Keratinocyte (primary cell): Measurements from ENCODE around the gene DIO3. TPM values are rescaled to one million over a fixed set of nuclear protein-coding genes. Genes with fewer than 3 reads are reported as not detected.

ENCODE experiments used
- DNase-seq: peaks from one replicate; pipeline ENCODE4 v3.0.0-alpha.2; 2011; ENCODE audit warnings: low read depth, missing footprints, low spot score
- FAIRE-seq: peaks from 2 replicates; lab custom pipeline; 2011; peaks lifted over from hg19 to GRCh38; lab: Jason Lieb, UNC
- H2AFZ ChIP-seq: 2 replicates; pipeline ENCODE4 v1.6.0; 2012; ENCODE audit warnings: low read length, control low read depth, inconsistent platforms; ENCODE audit not compliant: control insufficient read depth
- H3K27ac ChIP-seq: 2 replicates; pipeline ENCODE4 v1.5.1; 2011; ENCODE audit warnings: low read length; ENCODE audit not compliant: control insufficient read depth, insufficient read depth
- H3K27me3 ChIP-seq: 3 replicates; pipeline ENCODE4 v1.6.0; 2011; ENCODE audit warnings: low read length; ENCODE audit not compliant: control insufficient read depth, insufficient read depth; ENCODE audit errors: extremely low read depth
- H3K36me3 ChIP-seq, 2 experiments: 2 replicates in 1 of 2; 3 replicates in 1 of 2; pipeline ENCODE4 v1.5.1; 2011; ENCODE audit warnings: low read length in 2 of 2, mild to moderate bottlenecking in 1 of 2; ENCODE audit not compliant: control insufficient read depth in 2 of 2, insufficient read depth in 2 of 2; ENCODE audit errors: extremely low read depth in 1 of 2
- H3K4me1 ChIP-seq: 3 replicates; pipeline ENCODE4 v1.5.1; 2011; ENCODE audit warnings: low read length; ENCODE audit not compliant: control insufficient read depth, insufficient read depth; ENCODE audit errors: extremely low read depth
- H3K4me2 ChIP-seq: 3 replicates; pipeline ENCODE4 v1.6.0; 2011; ENCODE audit warnings: low read depth, low read length; ENCODE audit not compliant: control insufficient read depth, insufficient read depth; ENCODE audit errors: extremely low read depth
- H3K4me3 ChIP-seq, 3 experiments: fragments of 200-600 bp in 1 of 3; sonication (generic) in 1 of 3; 2 replicates in 2 of 3; 3 replicates in 1 of 3; pipeline ENCODE4 v1.5.1; 2011 to 2016; ENCODE audit warnings: low read length in 3 of 3, mild to moderate bottlenecking in 3 of 3, control low read depth in 2 of 3, inconsistent platforms in 1 of 3, low read depth in 1 of 3, mixed read lengths in 1 of 3, mixed run types in 1 of 3, moderate library complexity in 1 of 3; ENCODE audit not compliant: control insufficient read depth in 2 of 3, insufficient read depth in 2 of 3; ENCODE audit errors: extremely low read depth in 1 of 3
- H3K79me2 ChIP-seq: 2 replicates; pipeline ENCODE4 v1.6.0; 2012; ENCODE audit warnings: low read length; ENCODE audit not compliant: control insufficient read depth, insufficient read depth
- H3K9ac ChIP-seq: 3 replicates; pipeline ENCODE4 v1.6.0; 2011; ENCODE audit warnings: low read length; ENCODE audit not compliant: control insufficient read depth, insufficient read depth; ENCODE audit errors: extremely low read depth
- H3K9me1 ChIP-seq: 3 replicates; pipeline ENCODE4 v1.6.0; 2011; ENCODE audit warnings: low read length; ENCODE audit not compliant: control insufficient read depth, insufficient read depth; ENCODE audit errors: extremely low read depth
- H3K9me3 ChIP-seq: 2 replicates; pipeline ENCODE4 v1.5.1; 2012; ENCODE audit warnings: low read depth, low read length; ENCODE audit not compliant: control insufficient read depth
- H4K20me1 ChIP-seq: 3 replicates; pipeline ENCODE4 v1.6.0; 2011; ENCODE audit warnings: low read length; ENCODE audit not compliant: control insufficient read depth, insufficient read depth; ENCODE audit errors: extremely low read depth
- CTCF ChIP-seq, 3 experiments: IDR thresholded peaks in 1 of 3; conservative IDR thresholded peaks in 1 of 3; optimal IDR thresholded peaks in 1 of 3; 2 replicates in 2 of 3; 3 replicates in 1 of 3; pipeline versions ENCODE3 to v1.5.1; 2011; ENCODE audit warnings: low read length in 3 of 3, mild to moderate bottlenecking in 3 of 3, moderate library complexity in 2 of 3, control low read depth in 1 of 3, inconsistent platforms in 1 of 3; ENCODE audit not compliant: insufficient read depth in 2 of 3; ENCODE audit errors: extremely low read depth in 1 of 3
- EZH2 ChIP-seq: IDR thresholded peaks from one replicate; pipeline ENCODE4 v1.6.1; 2012; ENCODE audit warnings: inconsistent platforms, mild to moderate bottlenecking, low read length, moderate library complexity
- dilution Hi-C: fragments of 300-500 bp; cut with MboI; formaldehyde crosslinking; loops from one replicate; pipeline ENCODE4 v1.7.0; 2020; ENCODE audit warnings: low sequenced_read_pairs; ENCODE audit not compliant: extremely low pct_ligation_motif_present
- polyA plus RNA-seq, 5 experiments: library from polyadenylated mRNA; depleted of rRNA in 3 of 5; stranded (reverse) in 3 of 5; stranded (forward) in 1 of 5; unstranded in 1 of 5; fragments of >200 nt; gene quantifications; 1 replicate in 1 of 5; 2 replicates in 3 of 5; 3 replicates in 1 of 5; pipeline versions ENCODE4 v1.2.1 to v1.2.3, GENCODE V29; 2011 to 2012; ENCODE audit warnings: missing spikeins in 2 of 5, low read depth in 1 of 5, low replicate concordance in 1 of 5

The DIO3 gene
- polyA plus RNA-seq, 1 donor (not counting 4 experiments of a cell fraction or from before 2014, with no cell fraction given): not detected

- H3K9ac ChIP-seq: no peak overlapping the region
- H2AFZ ChIP-seq: no peak overlapping the region
- DNase-seq (no peak), FAIRE-seq (no peak)
- H3K79me2 ChIP-seq: no peaks in the 10 kb centered on the region
- no peaks in the 10 kb centered on the region for H3K4me1 ChIP-seq
- H3K4me2 ChIP-seq: no peak overlapping the region
- H3K9me1 ChIP-seq: no peaks in the 10 kb centered on the region
- TF ChIP-seq EZH2 (no peak), CTCF (optimal IDR thresholded peaks at IDR 0.05 in 1 of 3, IDR thresholded peaks at IDR 0.05 in 1 of 3, conservative IDR thresholded peaks at IDR 0.05 in 1 of 3; ENCODE audit: extremely low read depth in 1 of 3, insufficient read depth in 2 of 3, low read length in 3 of 3) (no peak)
- no peaks in the 10 kb centered on the region for H3K27me3 ChIP-seq
- H3K36me3 ChIP-seq: no peaks in the 10 kb centered on the region
- no peaks in the 10 kb centered on the region for H4K20me1 ChIP-seq
- H3K4me3 ChIP-seq: no peak overlapping the region
- dilution Hi-C loops: no loop called here
- no peaks in the 10 kb centered on the region for H3K9me3 ChIP-seq
- H3K27ac ChIP-seq: no peak overlapping the region
Observed at GRCh38 chr14:101534198-101534597, 27.1 kb upstream of the DIO3 start.

- no peak for DNase-seq
- H3K9me1 ChIP-seq: no peaks in the 10 kb centered on the region
- dilution Hi-C loops: no loop called here
- FAIRE-seq: no peak
- TF ChIP-seq EZH2: no peak
- no peak for TF ChIP-seq CTCF (optimal IDR thresholded peaks at IDR 0.05 in 1 of 3, IDR thresholded peaks at IDR 0.05 in 1 of 3, conservative IDR thresholded peaks at IDR 0.05 in 1 of 3; ENCODE audit: extremely low read depth in 1 of 3, insufficient read depth in 2 of 3, low read length in 3 of 3)
- no peak overlapping the region for H3K4me2 ChIP-seq
- no peaks in the 10 kb centered on the region for H3K4me1 ChIP-seq
- no peaks in the 10 kb centered on the region for H3K9me3 ChIP-seq
- H3K79me2 ChIP-seq: no peaks in the 10 kb centered on the region
- H3K27ac ChIP-seq: no peak overlapping the region
- no peak overlapping the region for H2AFZ ChIP-seq
- no peaks in the 10 kb centered on the region for H4K20me1 ChIP-seq
- H3K27me3 ChIP-seq: no peaks in the 10 kb centered on the region
- H3K9ac ChIP-seq: no peak overlapping the region
- no peaks in the 10 kb centered on the region for H3K36me3 ChIP-seq
- H3K4me3 ChIP-seq: no peak overlapping the region
Observed at GRCh38 chr14:101535232-101535631, 26.1 kb upstream of the DIO3 start.
